HG03135 (cell line): Measurements from ENCODE around the gene TXNDC16.

Experiments used
- ATAC-seq: cut with Tn5 transposase; IDR thresholded peaks from one replicate; pipeline ENCODE4 v1.9.1; 2021; ENCODE audit warnings: mild to moderate bottlenecking, moderate library complexity; ENCODE audit not compliant: unreplicated experiment

Gene TXNDC16

GRCh38 chr14:52457411-52457810 is 94.9 kb downstream of the TXNDC16 start:
- no peak for ATAC-seq

DNA sequence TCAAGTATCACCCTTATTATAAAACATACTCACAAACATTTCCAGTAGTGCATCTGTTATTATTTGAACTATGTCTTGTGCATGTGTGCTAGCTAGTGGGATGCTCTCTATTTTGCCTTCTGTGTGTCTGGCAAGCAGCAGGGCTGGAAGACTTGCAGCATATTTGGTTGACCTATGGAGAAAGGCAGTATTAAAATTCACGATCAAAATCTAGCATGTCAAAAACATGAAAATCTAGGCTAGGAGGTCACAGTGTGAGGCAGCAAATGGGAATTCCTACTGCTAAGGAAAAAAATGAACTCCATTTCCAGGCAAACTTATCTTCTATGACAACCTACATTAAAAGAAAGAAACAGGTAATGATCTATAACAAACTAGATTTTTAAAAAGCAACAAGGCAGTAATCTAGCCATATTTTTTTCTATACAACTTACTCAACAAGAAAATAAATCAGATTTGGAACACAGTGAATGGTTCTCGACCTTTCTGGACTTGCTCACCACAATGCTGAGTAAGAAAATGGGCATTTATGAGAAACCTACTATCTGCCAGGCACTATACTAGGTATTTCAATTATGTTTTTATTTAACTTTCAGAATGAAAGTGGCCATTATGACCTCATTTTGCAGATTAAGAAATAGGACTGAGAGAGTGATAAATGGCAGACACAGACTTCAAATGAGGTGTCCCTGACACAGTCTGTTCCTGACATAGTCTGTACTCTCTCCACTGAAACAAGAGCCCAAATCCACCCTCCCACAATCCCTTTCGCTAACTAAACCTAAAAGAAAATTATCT is 96.8 kb downstream of the TXNDC16 start:
- ATAC-seq: no peak

DNA sequence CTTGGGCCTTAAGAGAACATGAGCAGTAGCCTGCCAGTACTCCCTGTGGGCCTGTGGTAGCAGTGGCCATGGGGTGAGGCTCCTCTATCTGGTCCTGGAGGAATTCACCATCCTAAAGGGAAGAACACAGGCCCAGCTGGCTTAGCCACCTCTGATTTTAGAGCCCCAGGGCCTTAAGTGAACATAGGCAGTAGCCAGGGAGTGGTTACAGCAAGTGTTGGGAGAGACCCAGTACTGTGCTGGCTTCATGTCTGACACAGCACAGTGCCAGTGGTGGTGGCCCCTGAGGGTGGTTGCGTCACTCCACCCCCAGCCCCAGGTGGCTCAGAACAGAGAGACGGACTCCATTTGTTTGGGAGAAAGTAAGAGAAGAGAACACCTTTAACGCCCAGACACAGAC is 105.1 kb downstream of the TXNDC16 start:
- ATAC-seq: no peak

- no peak for ATAC-seq
These were observed 106.0 kb downstream of the TXNDC16 start for GRCh38 chr14:52446355-52446754.

- ATAC-seq: no peak
These were observed 108.8 kb downstream of the TXNDC16 start for GRCh38 chr14:52443506-52443905.

DNA sequence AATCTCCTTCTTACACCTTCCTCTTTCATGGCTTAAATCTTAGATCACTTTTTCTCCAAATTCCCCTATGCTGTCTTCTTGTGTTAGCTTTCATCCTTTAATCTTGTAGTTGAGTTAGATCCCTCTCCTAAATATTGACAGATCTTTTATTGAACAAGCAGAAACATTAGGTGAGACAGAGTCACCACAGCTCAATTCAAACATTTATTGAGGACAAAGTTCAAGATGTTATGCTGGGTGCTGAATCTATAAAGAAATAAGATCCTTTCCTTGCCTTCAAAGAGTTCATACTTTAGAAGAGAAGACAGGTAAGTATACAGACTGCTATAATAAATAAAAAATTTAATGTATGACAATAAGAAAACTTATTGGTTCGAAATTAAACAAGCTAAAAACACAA is 109.7 kb downstream of the TXNDC16 start:
- ATAC-seq: no peak

DNA sequence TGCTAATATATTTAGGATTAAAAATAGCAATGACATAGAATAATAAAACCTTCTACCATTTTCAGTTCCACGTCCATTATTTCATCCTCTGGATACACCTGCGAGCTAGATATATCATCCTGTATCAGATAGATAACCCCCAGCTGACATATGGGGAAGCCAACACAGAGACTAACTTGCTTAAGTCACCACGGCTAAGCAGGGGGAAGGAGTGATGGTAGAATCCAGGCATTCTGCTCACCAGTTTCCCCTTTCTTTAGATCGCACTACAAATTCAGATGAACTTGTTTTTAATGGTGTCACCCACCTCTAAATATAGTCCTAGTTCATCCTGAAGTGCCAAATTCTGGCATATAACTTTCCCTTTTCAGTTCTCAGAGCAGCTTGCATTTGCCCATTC is 110.1 kb downstream of the TXNDC16 start:
- no peak for ATAC-seq

DNA sequence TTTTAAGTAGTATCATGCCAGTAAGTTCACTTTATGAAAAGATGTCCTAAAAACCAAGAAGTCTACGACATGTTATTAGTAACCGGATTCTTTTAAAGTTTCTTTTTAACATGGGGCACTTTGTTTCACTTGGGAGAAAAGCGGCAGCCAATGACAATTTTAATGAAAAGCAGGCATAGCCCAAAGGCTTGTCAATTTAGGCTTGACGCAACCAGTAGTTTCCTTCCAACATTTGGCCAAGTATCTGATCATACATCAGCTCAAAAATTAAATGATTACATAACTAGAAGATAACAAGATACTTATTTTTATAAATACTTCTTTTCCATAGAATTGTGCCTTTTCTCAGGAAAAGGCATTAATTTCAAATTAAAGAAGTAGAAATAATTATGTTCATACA is 112.8 kb downstream of the TXNDC16 start:
- ATAC-seq: no peak

- no peak for ATAC-seq
These were observed 117.3 kb downstream of the TXNDC16 start for GRCh38 chr14:52434955-52435354.

DNA sequence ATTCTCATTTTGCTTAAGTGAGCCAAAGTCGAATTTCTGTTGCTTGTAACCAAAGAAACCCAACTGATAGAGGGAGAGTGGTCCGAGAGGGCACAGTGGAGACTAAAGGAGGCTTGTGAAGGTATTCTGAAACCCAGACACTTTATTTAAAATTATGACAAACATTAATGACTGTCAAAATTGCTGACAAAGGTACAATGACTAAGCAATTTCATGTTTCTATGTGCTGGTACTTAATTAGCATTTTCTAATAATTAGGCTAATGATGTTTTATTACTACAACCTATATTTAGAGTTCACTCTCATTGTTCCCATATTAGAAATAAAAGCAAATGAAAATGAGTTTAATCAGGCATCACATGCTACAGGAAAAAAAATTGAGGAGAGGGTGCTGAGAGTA is 121.8 kb downstream of the TXNDC16 start:
- ATAC-seq: no peak

- ATAC-seq: no peak
These were observed 122.9 kb downstream of the TXNDC16 start for GRCh38 chr14:52429451-52429850.

DNA sequence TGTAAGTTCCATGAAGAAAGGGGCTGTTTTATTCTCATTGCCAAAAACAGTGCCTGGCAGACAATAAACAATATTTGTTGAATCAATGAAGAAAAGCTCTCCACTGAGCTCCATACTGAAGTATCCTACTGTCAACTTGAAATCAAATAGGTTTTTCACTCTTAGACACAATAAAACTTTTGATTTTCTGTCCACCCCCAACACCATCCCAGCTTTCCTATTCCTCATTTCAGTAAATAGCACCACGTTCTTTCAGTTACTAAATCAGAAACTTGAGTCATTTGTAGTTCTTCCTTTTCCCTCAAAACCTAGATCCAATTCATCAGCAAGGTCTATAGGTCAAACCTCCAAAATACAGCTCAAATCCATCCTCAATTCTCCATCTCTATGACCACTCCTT is 124.8 kb downstream of the TXNDC16 start:
- no peak for ATAC-seq

- no peak for ATAC-seq
These were observed 129.5 kb downstream of the TXNDC16 start for GRCh38 chr14:52422650-52423356.

DNA sequence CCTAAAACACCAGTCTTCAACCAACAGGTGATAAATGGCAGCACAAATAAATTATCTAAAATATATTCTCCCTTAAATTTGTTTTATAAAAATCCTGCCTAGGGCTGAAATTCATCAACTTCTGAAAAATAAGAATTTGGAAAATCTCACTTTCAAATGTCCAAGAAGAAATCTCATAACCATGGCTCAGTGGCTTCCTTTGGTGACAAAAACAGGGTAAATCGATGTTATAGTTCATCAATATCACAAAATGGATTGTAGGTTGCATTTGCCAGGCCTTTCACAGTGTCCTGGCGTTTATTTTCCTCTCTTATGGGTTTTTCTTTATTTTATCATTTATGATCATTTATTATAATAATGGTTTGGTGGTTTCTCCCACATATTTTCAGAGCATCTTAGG is 135.2 kb downstream of the TXNDC16 start:
- no peak for ATAC-seq

DNA sequence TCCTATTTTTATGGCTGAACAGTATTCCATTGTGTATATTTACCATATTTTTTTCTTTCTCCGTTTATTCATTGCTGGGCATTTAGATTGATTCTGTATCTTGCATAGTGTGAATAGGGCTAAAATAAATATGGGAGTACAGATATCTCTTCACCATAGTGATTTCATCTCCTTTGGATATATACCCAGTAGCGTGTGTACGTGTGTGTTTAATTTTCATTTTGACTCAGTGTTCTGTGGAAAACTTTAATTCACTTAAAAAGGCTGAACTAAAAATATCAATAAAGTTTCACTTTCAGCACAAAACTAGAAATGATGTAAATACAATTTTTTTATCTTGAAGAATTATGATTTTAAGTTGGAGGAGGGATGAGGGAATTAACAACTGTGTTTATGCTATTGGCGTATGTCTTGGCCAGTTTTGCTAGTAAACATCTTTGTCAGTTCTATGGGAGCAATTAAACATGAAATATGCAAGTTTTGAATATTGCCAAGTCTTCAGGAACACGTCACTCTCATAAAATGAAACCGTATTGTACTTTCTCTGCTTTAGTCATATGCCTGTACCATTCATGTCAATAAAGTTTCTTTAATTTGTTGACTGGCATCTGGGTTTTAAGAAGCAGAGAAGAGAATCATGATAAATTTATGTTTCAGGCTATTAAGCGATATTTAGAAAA is 138.4 kb downstream of the TXNDC16 start:
- ATAC-seq: no peak

DNA sequence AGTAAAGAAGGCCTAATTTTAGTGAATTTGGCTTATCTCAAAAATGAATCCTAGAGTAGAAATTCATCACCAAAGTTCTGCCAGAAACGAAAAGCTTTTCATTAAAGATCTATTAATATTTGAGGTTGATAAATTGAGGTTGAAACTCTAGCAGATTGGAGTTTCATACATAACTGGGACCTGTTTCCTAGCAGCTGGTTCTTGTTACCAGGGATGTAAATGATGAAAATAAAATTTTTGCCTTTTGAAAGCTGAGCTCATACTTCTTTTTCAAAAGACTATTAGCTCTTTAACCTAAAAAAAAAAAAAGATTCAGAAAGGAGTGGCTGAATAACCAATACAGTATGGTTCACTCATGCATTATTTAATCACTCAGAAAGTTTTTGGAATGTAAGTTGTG is 139.9 kb downstream of the TXNDC16 start:
- no peak for ATAC-seq

DNA sequence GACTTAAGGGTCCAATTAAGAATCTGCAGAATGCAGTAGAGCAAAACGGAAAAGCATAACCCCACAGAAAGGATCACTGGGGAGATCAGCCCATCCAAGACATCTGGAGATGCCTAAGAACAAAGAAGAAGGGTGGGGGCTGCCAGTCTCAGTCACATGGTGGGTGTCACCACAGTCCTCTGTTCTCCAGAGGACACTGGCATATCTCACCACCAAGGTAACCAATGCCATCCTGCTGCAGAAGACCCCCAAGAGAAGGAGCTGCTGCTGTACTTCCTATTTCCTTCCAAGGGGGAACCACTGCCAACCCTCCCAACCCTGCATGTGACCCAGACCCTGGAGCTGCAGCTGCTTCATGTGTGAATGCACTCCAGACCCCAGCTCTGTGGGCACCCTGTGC is 147.0 kb downstream of the TXNDC16 start:
- no peak for ATAC-seq

DNA sequence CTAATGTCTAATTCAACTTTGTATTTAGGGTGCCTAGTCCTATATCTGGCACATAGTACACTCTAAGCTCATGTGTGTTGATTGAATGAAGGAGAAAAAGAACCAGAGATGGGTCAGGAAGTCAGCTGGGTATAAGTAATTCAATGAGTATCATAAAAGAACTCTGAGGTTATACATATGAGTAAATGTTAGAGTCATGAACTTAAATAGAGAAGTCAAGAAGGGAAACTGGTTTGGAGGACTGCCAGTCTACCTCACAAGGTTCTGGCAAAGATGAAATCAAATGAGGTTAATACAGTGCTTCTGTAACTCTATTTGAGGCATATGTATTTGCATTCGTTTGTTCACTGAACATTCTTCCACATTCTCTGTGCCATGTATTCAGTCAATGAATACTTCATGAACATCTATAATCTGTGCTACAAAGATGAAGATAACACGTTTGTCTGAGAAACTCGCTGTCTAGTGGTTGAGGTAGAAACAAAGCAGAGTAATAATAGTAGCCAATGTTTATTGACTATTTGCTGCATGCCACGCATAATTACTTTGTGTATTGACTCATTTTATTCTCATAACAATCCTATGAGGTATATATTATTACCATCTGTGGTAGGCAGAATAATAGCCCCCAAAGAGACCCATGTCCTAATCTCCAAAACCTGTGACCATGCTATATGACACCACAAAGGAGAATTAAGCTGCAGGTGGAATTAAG is 149.3 kb downstream of the TXNDC16 start:
- peak; percentile 59 for ATAC-seq

DNA sequence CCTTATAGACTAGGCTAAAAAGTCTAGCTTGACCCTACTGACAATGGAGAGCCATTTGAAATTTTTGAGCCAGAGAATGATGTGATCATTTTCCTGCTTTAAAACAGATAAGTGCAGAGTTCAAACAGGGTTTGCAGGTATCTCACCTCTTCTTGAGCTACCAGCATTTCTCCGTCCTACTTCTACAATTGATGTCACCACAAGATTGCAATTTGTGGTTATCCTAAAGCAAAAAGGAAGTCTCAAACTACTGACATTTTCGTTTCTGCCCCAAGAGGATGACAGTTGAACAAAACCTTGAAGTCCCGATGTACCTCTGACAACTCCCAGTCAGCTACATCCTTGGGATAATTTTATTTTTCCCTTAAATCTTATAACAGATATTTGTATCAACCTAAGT is 151.5 kb downstream of the TXNDC16 start:
- ATAC-seq: no peak

GRCh38 chr14:52399921-52400595 is 152.2 kb downstream of the TXNDC16 start:
- no peak for ATAC-seq

DNA sequence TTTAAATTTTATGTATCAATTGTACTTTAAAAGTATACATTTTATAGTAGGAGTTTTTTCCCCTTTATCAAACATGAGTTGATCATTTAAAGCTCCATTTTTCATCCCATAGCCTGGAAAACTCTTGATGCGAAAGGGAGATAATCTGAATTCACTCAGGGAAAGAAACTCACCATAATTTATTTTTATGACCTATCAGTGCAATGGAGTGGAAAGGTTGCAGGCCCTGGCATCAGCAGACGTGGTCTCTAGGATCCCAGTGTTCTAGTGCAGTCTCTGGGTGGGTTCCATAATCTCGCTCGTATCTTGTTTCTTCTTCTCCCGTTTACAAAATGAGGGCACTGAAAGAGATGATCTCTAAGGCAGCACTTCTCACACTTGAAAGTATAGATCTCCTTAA is 153.2 kb downstream of the TXNDC16 start:
- no peak for ATAC-seq
